ENCODE results near the gene ORMDL1.
"Not testable (repeated sequence)": the region's sequence is repeated elsewhere in the genome, so short reads cannot be mapped to it uniquely, and the experiment has no call there.

ORMDL1 gene

DNA sequence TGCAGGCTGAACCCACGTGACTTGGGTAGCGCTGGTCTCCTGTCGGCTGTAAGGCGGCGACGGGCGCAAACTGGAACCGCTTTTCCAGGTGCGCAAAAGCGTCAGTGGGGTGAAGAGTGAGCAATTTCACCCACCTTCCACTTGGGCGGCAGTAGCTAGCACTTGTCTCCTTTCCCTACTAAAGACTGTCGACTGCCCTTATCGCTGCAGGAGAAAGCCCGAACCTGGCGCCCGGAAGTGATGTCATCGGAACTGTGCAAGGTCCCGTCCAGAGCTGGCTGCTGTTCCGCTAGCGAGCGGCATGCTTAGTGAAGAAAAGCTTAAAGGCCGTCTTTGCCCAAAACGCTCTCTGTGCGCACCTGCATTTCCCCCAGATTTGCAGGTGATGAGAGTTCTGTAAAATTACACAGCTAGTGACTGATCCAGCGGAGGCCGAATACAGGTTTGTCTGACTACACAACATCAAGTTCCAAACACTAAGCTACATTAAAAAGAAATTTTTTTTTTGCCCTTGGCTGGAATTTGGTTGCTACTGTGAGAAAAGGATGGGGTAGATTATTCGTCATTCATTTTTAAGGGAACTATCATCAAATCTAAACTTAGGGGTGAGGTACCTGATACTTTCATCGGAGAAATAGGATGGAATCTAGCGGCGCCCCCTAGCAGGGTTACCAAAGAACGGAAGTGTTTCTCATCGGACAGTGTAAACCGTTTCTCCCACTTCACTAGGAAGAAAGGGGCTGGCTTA is 21.4 kb downstream of the ORMDL1 start, which contains the start of gene OSGEPL1:
OSGEPL1 (minus strand) TSS at position 242 of the 748 bp plus-strand sequence. CDS start 1,152 bp downstream, outside the sequence.
- H2AFZ ChIP-seq (ENCODE audit: low read depth, low read length, severe bottlenecking), result peak within 1 kb of the TSS; percentile 90
- H3K4me3 ChIP-seq (ENCODE audit: insufficient read depth, low read length, poor library complexity, severe bottlenecking), result peak within 1 kb of the TSS; percentile 86
- peaks cover 5% of the 10 kb centered on the region; the same call in 1 of the 2 replicates for H3K36me3 ChIP-seq (ENCODE audit: low read length)
- H3K9me3 ChIP-seq (ENCODE audit: insufficient read depth, low read length), result no peaks in the 10 kb centered on the region
- peaks cover 39% of the 10 kb centered on the region for H3F3A ChIP-seq (ENCODE audit: insufficient read depth)
- peak within 1 kb of the TSS; percentile 92 for H3K9ac ChIP-seq (ENCODE audit: low read length)
- H3K27ac ChIP-seq (ENCODE audit: low read depth, low read length), result peak within 1 kb of the TSS; percentile 98
- no peaks in the 10 kb centered on the region for H3K9me2 ChIP-seq (replicated peaks; ENCODE audit: insufficient read depth, low read length)
- no peaks in the 10 kb centered on the region for H3K27me3 ChIP-seq (ENCODE audit: low read length)
- TF ChIP-seq, protein P1, sequence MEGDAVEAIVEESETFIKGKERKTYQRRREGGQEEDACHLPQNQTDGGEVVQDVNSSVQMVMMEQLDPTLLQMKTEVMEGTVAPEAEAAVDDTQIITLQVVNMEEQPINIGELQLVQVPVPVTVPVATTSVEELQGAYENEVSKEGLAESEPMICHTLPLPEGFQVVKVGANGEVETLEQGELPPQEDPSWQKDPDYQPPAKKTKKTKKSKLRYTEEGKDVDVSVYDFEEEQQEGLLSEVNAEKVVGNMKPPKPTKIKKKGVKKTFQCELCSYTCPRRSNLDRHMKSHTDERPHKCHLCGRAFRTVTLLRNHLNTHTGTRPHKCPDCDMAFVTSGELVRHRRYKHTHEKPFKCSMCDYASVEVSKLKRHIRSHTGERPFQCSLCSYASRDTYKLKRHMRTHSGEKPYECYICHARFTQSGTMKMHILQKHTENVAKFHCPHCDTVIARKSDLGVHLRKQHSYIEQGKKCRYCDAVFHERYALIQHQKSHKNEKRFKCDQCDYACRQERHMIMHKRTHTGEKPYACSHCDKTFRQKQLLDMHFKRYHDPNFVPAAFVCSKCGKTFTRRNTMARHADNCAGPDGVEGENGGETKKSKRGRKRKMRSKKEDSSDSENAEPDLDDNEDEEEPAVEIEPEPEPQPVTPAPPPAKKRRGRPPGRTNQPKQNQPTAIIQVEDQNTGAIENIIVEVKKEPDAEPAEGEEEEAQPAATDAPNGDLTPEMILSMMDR (IDR thresholded peaks at IDR 0.05; ENCODE audit: insufficient read depth, low read length, poor library complexity, severe bottlenecking), result no peak
- no peak for TF ChIP-seq EZH2phosphoT487 (conservative IDR thresholded peaks at IDR 0.05; ENCODE audit: low read length)
- peaks cover 8% of the 10 kb centered on the region; the same call in 1 of the 2 replicates for H3K79me2 ChIP-seq (ENCODE audit: insufficient read depth, low read length)
- peak within 1 kb of the TSS; percentile 98 for H3K4me2 ChIP-seq (ENCODE audit: low read depth, low read length, poor library complexity, severe bottlenecking)
- H4K20me1 ChIP-seq (ENCODE audit: low read depth, low read length), result no peaks in the 10 kb centered on the region

- Histone ChIP-seq H3K36me3 (ENCODE audit: low read length) (peaks cover 2% of the 10 kb centered on the region; the same call in 1 of the 2 replicates), H3K27me3 (ENCODE audit: low read length) (no peaks in the 10 kb centered on the region), H3F3A (ENCODE audit: insufficient read depth) (peaks cover 39% of the 10 kb centered on the region), H4K20me1 (ENCODE audit: low read depth, low read length) (no peaks in the 10 kb centered on the region), H3K27ac (ENCODE audit: low read depth, low read length) (peak overlapping the region; percentile 98), H3K9me3 (ENCODE audit: insufficient read depth, low read length) (no peaks in the 10 kb centered on the region), H3K79me2 (ENCODE audit: insufficient read depth, low read length) (peaks cover 8% of the 10 kb centered on the region; the same call in 1 of the 2 replicates), H3K9me2 (replicated peaks; ENCODE audit: insufficient read depth, low read length) (no peaks in the 10 kb centered on the region), H3K9ac (ENCODE audit: low read length) (peak overlapping the region; percentile 92), H3K4me2 (ENCODE audit: low read depth, low read length, poor library complexity, severe bottlenecking) (peak overlapping the region; percentile 98), H3K4me3 (ENCODE audit: insufficient read depth, low read length, poor library complexity, severe bottlenecking) (peak overlapping the region; percentile 86), H2AFZ (ENCODE audit: low read depth, low read length, severe bottlenecking) (peak overlapping the region; percentile 89)
- TF ChIP-seq, protein P1 (IDR thresholded peaks at IDR 0.05; ENCODE audit: insufficient read depth, low read length, poor library complexity, severe bottlenecking), result no peak
- no peak for TF ChIP-seq EZH2phosphoT487 (conservative IDR thresholded peaks at IDR 0.05; ENCODE audit: low read length)
Measured at GRCh38 chr2:189762229-189762550, 21.9 kb downstream of the ORMDL1 start.

DNA sequence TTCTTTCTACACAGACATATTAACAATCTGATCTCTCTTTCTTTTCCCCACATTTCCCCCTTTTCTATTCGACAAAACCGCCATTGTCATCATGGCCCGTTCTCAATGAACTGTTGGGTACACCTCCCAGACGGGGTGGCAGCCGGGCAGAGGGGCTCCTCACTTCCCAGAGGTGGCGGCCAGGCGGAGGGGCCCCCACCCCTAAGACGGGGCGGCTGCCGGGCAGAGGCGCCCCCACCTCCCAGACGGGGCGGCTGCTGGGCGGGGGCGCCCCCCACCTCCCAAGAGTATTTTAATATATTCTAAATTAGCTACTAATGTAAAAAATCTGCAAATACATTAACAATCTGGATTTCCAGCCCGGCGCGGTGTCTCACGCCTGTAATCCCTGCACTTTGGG is 24.0 kb downstream of the ORMDL1 start:
- H2AFZ ChIP-seq (ENCODE audit: low read depth, low read length, severe bottlenecking); H3K4me2 ChIP-seq (ENCODE audit: low read depth, low read length, poor library complexity, severe bottlenecking); H3K4me3 ChIP-seq (ENCODE audit: insufficient read depth, low read length, poor library complexity, severe bottlenecking); H3K9ac ChIP-seq (ENCODE audit: low read length); H3K27me3 ChIP-seq (ENCODE audit: low read length); H3K36me3 ChIP-seq (ENCODE audit: low read length); H3K9me2 ChIP-seq (replicated peaks; ENCODE audit: insufficient read depth, low read length); H3K9me3 ChIP-seq (ENCODE audit: insufficient read depth, low read length); H3K79me2 ChIP-seq (ENCODE audit: insufficient read depth, low read length); H4K20me1 ChIP-seq (ENCODE audit: low read depth, low read length); H3K27ac ChIP-seq (ENCODE audit: low read depth, low read length): not testable (repeated sequence)
- H3F3A ChIP-seq (ENCODE audit: insufficient read depth), result peaks cover 34% of the 10 kb centered on the region

GRCh38 chr2:189756311-189756952 is 27.7 kb downstream of the ORMDL1 start:
- Histone ChIP-seq H3K9me2 (replicated peaks; ENCODE audit: insufficient read depth, low read length) (no peaks in the 10 kb centered on the region), H3K4me2 (ENCODE audit: low read depth, low read length, poor library complexity, severe bottlenecking) (no peak overlapping the region), H3K4me3 (ENCODE audit: insufficient read depth, low read length, poor library complexity, severe bottlenecking) (no peak overlapping the region), H3K36me3 (ENCODE audit: low read length) (peaks cover 6% of the 10 kb centered on the region; the same call in 1 of the 2 replicates), H2AFZ (ENCODE audit: low read depth, low read length, severe bottlenecking) (no peak overlapping the region), H3K27ac (ENCODE audit: low read depth, low read length) (no peak overlapping the region), H3K79me2 (ENCODE audit: insufficient read depth, low read length) (peaks cover 6% of the 10 kb centered on the region; the same call in 1 of the 2 replicates), H3K9ac (ENCODE audit: low read length) (no peak overlapping the region), H3F3A (ENCODE audit: insufficient read depth) (peaks cover 3% of the 10 kb centered on the region; the same call in 1 of the 2 replicates), H4K20me1 (ENCODE audit: low read depth, low read length) (no peaks in the 10 kb centered on the region), H3K27me3 (ENCODE audit: low read length) (no peaks in the 10 kb centered on the region), H3K9me3 (ENCODE audit: insufficient read depth, low read length) (no peaks in the 10 kb centered on the region)
- TF ChIP-seq EZH2phosphoT487 (conservative IDR thresholded peaks at IDR 0.05; ENCODE audit: low read length), result no peak
- TF ChIP-seq, protein P1 (IDR thresholded peaks at IDR 0.05; ENCODE audit: insufficient read depth, low read length, poor library complexity, severe bottlenecking), result no peak

Measured in SU-DHL-6 (cell line).